H1 (cell line): ENCODE measurements around the gene CEP290. TPM values are rescaled to one million over a fixed set of nuclear protein-coding genes. Genes with fewer than 3 reads are reported as not detected.

Experiments used
- CTCF ChIA-PET: fragments of 300-600 bp; sonication (Branson Sonifier 250); formaldehyde crosslinking; loops from one replicate; lab custom pipeline; 2021; ENCODE audit not compliant: partially characterized antibody; lab: Charles Lee
- POLR2A ChIA-PET: fragments of 300-600 bp; sonication (Branson Sonifier 250); formaldehyde crosslinking; loops from one replicate; lab custom pipeline; 2021; ENCODE audit warnings: inconsistent platforms; ENCODE audit not compliant: partially characterized antibody; lab: Charles Lee
- DNase-seq, 2 experiments: peaks; one replicate each; pipeline versions ENCODE4 v3.0.0 to v3.0.0-alpha.2; 2010 to 2022; ENCODE audit warnings: low spot score in 2 of 2, low read depth in 1 of 2, mixed read lengths in 1 of 2
- FAIRE-seq: peaks from 2 replicates; lab custom pipeline; 2011; peaks lifted over from hg19 to GRCh38; lab: Jason Lieb, UNC
- H2AFZ ChIP-seq: 2 replicates; pipeline ENCODE4 v1.8.1; 2012; ENCODE audit warnings: low read length, inconsistent platforms
- H2AK5ac ChIP-seq: 2 replicates; pipeline ENCODE4 v1.6.1; 2013; ENCODE audit warnings: low read depth, low read length
- H2BK120ac ChIP-seq: replicated peaks from 2 replicates; pipeline ENCODE3; 2013; ENCODE audit warnings: low read depth, low read length, inconsistent platforms
- H2BK12ac ChIP-seq: 2 replicates; pipeline ENCODE4 v1.6.1; 2013; ENCODE audit warnings: low read depth, low read length
- H2BK15ac ChIP-seq: 2 replicates; pipeline ENCODE4 v1.6.1; 2013; ENCODE audit warnings: low read length
- H2BK20ac ChIP-seq: 2 replicates; pipeline ENCODE4 v1.6.1; 2013; ENCODE audit warnings: low read length
- H2BK5ac ChIP-seq: 2 replicates; pipeline ENCODE4 v1.6.1; 2013; ENCODE audit warnings: low read depth, low read length
- H3K14ac ChIP-seq: 2 replicates; pipeline ENCODE4 v1.6.1; 2013; ENCODE audit warnings: inconsistent platforms; ENCODE audit not compliant: insufficient read length
- H3K18ac ChIP-seq: 2 replicates; pipeline ENCODE4 v1.6.1; 2013; ENCODE audit warnings: low read length; ENCODE audit errors: extremely low read depth
- H3K23ac ChIP-seq: 2 replicates; pipeline ENCODE4 v1.6.1; 2013; ENCODE audit warnings: inconsistent platforms; ENCODE audit not compliant: insufficient read length
- H3K23me2 ChIP-seq: 2 replicates; pipeline ENCODE4 v1.6.1; 2013; ENCODE audit warnings: low read depth, low read length
- H3K27ac ChIP-seq: 2 replicates; pipeline ENCODE4 v1.6.1; 2011; ENCODE audit warnings: low read depth, low read length, inconsistent platforms
- H3K27me3 ChIP-seq, 4 experiments: replicated peaks in 1 of 4; 1 replicate in 1 of 4; 2 replicates in 3 of 4; pipeline versions ENCODE4 v1.6.1 to v1.8.1; 2011 to 2013; ENCODE audit warnings: low read length in 3 of 4, mild to moderate bottlenecking in 3 of 4, inconsistent platforms in 2 of 4, mixed read lengths in 2 of 4, moderate library complexity in 1 of 4; ENCODE audit not compliant: control insufficient read depth in 3 of 4, insufficient read depth in 3 of 4; ENCODE audit errors: extremely low read depth in 1 of 4
- H3K36me3 ChIP-seq, 4 experiments: 2 replicates each; pipeline versions ENCODE4 v1.6.1 to v1.8.1; 2011 to 2013; ENCODE audit warnings: mild to moderate bottlenecking in 4 of 4, low read length in 3 of 4, moderate library complexity in 2 of 4, control low read depth in 1 of 4, inconsistent platforms in 1 of 4; ENCODE audit not compliant: insufficient read depth in 4 of 4, control insufficient read depth in 2 of 4
- H3K4ac ChIP-seq: replicated peaks from 2 replicates; pipeline ENCODE3; 2013; ENCODE audit warnings: low read length, low read depth, mixed read lengths, inconsistent platforms; ENCODE audit not compliant: insufficient read length
- H3K4me1 ChIP-seq, 4 experiments: replicated peaks in 1 of 4; 1 replicate in 1 of 4; 2 replicates in 3 of 4; pipeline versions ENCODE4 v1.6.1 to v1.8.1; 2011 to 2013; ENCODE audit warnings: low read length in 3 of 4, inconsistent platforms in 2 of 4, mixed read lengths in 1 of 4; ENCODE audit not compliant: insufficient read depth in 4 of 4, control insufficient read depth in 3 of 4
- H3K4me2 ChIP-seq, 2 experiments: 2 replicates each; pipeline versions ENCODE4 v1.6.1 to v1.8.1; 2011 to 2013; ENCODE audit warnings: low read depth in 2 of 2, low read length in 2 of 2, control low read depth in 1 of 2, inconsistent platforms in 1 of 2, mild to moderate bottlenecking in 1 of 2; ENCODE audit not compliant: insufficient read depth in 1 of 2
- H3K4me3 ChIP-seq, 4 experiments: fragments of 200-600, 300-600 bp in 1 of 4; sonication (generic), shearing (Covaris generic), sonication (Bioruptor Twin) in 1 of 4; 2 replicates each; pipeline versions ENCODE4 v1.5.1 to v1.8.1; 2011 to 2016; ENCODE audit warnings: low read length in 4 of 4, low read depth in 3 of 4, control low read depth in 2 of 4, inconsistent platforms in 2 of 4, mild to moderate bottlenecking in 2 of 4, mixed read lengths in 1 of 4, moderate library complexity in 1 of 4; ENCODE audit not compliant: insufficient read depth in 2 of 4; ENCODE audit errors: extremely low read depth in 1 of 4
- H3K56ac ChIP-seq: replicated peaks from 2 replicates; pipeline ENCODE3; 2013; ENCODE audit warnings: low read depth, mild to moderate bottlenecking, mixed read lengths, low read length, inconsistent platforms; ENCODE audit not compliant: insufficient read length
- H3K79me1 ChIP-seq: 2 replicates; pipeline ENCODE4 v1.6.1; 2013; ENCODE audit warnings: low read depth, low read length, control low read depth
- H3K79me2 ChIP-seq, 2 experiments: 2 replicates each; pipeline versions ENCODE4 v1.6.1 to v1.8.1; 2012 to 2013; ENCODE audit warnings: low read length in 2 of 2, mild to moderate bottlenecking in 2 of 2, inconsistent platforms in 1 of 2; ENCODE audit not compliant: insufficient read depth in 2 of 2, control insufficient read depth in 1 of 2
- H3K9ac ChIP-seq, 4 experiments: replicated peaks in 1 of 4; 1 replicate in 1 of 4; 2 replicates in 3 of 4; pipeline versions ENCODE4 v1.6.1 to v1.8.1; 2011 to 2013; ENCODE audit warnings: low read depth in 3 of 4, low read length in 3 of 4, control low read depth in 2 of 4, mild to moderate bottlenecking in 2 of 4, moderate library complexity in 2 of 4, inconsistent platforms in 1 of 4; ENCODE audit errors: extremely low read depth in 1 of 4
- H3K9me3 ChIP-seq, 2 experiments: 2 replicates each; pipeline versions ENCODE4 v1.6.1 to v1.8.1; 2012 to 2013; ENCODE audit warnings: mild to moderate bottlenecking in 2 of 2, moderate library complexity in 2 of 2, control low read depth in 1 of 2, inconsistent platforms in 1 of 2, low read depth in 1 of 2, low read length in 1 of 2, mixed read lengths in 1 of 2; ENCODE audit not compliant: insufficient read depth in 2 of 2
- H4K20me1 ChIP-seq, 2 experiments: replicated peaks in 1 of 2; 2 replicates each; pipeline versions ENCODE3 to v1.8.1; 2011 to 2013; ENCODE audit warnings: inconsistent platforms in 2 of 2, low read length in 2 of 2, mild to moderate bottlenecking in 1 of 2; ENCODE audit not compliant: insufficient read depth in 2 of 2, control insufficient read depth in 1 of 2
- H4K5ac ChIP-seq: 2 replicates; pipeline ENCODE4 v1.6.1; 2013; ENCODE audit warnings: low read length, low read depth, mixed read lengths, inconsistent platforms; ENCODE audit not compliant: insufficient read length
- H4K8ac ChIP-seq: 2 replicates; pipeline ENCODE4 v1.8.0; 2013; ENCODE audit warnings: mild to moderate bottlenecking, moderate library complexity, low read length, inconsistent platforms; ENCODE audit not compliant: insufficient read depth; ENCODE audit errors: extremely low read depth
- H4K91ac ChIP-seq: replicated peaks from 2 replicates; pipeline ENCODE3; 2013; ENCODE audit warnings: low read length, mixed read lengths, inconsistent platforms; ENCODE audit not compliant: insufficient read length
- GABPA ChIP-seq: IDR thresholded peaks from 2 replicates; pipeline ENCODE4 v1.6.1; 2011; ENCODE audit warnings: mild to moderate bottlenecking, low read length, moderate library complexity, borderline replicate concordance; ENCODE audit not compliant: insufficient read depth
- WGBS, 2 experiments: shearing (Covaris generic) in 1 of 2; methylation state at CpG; one replicate each; pipeline versions ENCODE4 v1.1.6 to v1.1.7; 2013 to 2015; ENCODE audit warnings: low lambda C conversion rate in 2 of 2, mixed read lengths in 2 of 2, inconsistent platforms in 1 of 2, low coverage in 1 of 2, missing lambda C conversion rate in 1 of 2; ENCODE audit not compliant: insufficient replicate concordance in 2 of 2, insufficient coverage in 1 of 2, insufficient read length in 1 of 2; ENCODE audit errors: extremely low coverage in 1 of 2, missing lambda C conversion rate in 1 of 2; 5-methylcytosine and 5-hydroxymethylcytosine counted together
- polyA plus RNA-seq, 7 experiments: library from polyadenylated mRNA; depleted of rRNA in 3 of 7; stranded (reverse) in 5 of 7; unstranded in 2 of 7; fragments of >200 nt in 5 of 7; fragments of 200-250 nt in 2 of 7; gene quantifications; 1 replicate in 5 of 7; 2 replicates in 1 of 7; 4 replicates in 1 of 7; pipeline versions ENCODE4 v1.2.1 to v1.2.3, GENCODE V29; 2011 to 2013; ENCODE audit warnings: missing spikeins in 2 of 7, mixed read lengths in 2 of 7
- total RNA-seq: library from RNA; stranded (reverse); fragmentation: NEBNext Ultra II Directional; extraction: Animal tissue kit (Norgen Biotek cat#: 25700); gene quantifications from 2 replicates; pipeline ENCODE4 v1.2.1, GENCODE V29; 2021

CEP290 gene
- total and polyA plus RNA-seq, 2 of the 8 experiments (the other 6 are each of a cell fraction or from before 2014, with no cell fraction given), result 2.1 to 5.9 TPM

GRCh38 chr12:88062474-88062873 lies 79.4 kb downstream of the CEP290 start:
- Histone ChIP-seq H3K36me3 (no peaks in the 10 kb centered on the region; a peak in 2 of 8 replicates), H3K4me2 (no peak overlapping the region), H3K4ac (no peak overlapping the region), H2BK5ac (no peak overlapping the region), H4K20me1 (no peaks in the 10 kb centered on the region), H3K56ac (no peak overlapping the region), H4K5ac (no peak overlapping the region), H2AFZ (no peak overlapping the region), H2BK12ac (no peak overlapping the region), H4K91ac (no peak overlapping the region), H3K9ac (no peak overlapping the region), H3K23me2 (no peaks in the 10 kb centered on the region), H3K27me3 (no peaks in the 10 kb centered on the region), H3K4me1 (no peaks in the 10 kb centered on the region), H3K18ac (no peak overlapping the region), H3K23ac (no peak overlapping the region), H4K8ac (no peak overlapping the region), H3K79me2 (no peaks in the 10 kb centered on the region), H2BK15ac (no peak overlapping the region), H2BK20ac (no peak overlapping the region), H3K27ac (no peak overlapping the region), H3K79me1 (no peaks in the 10 kb centered on the region), H2AK5ac (no peak overlapping the region), H2BK120ac (no peak overlapping the region), H3K4me3 (no peak overlapping the region), H3K14ac (no peak overlapping the region), H3K9me3 (no peaks in the 10 kb centered on the region)
- FAIRE-seq (no peak), DNase-seq (no peak)
- 94% methylated on average over 1 of the region's 1 CpG; no CpG with 5 or more reads in 1 of the 2 experiments for WGBS, 2 experiments
- ChIA-PET CTCF (interaction anchor here (1.0 kb wide), 1 partner anchor 11 kb away, joined by 3 read pairs; no protein-coding TSS in a partner anchor), POLR2A (no interaction called here)
- TF ChIP-seq GABPA, result no peak
